ENCODE data around the gene XPA. TPM values are rescaled to one million over a fixed set of nuclear protein-coding genes. Genes with fewer than 3 reads are reported as not detected.

Gene XPA
- total RNA-seq, 4 donors from 2014 or later: 16.6 to 27.8 (median 20.0) TPM

DNA sequence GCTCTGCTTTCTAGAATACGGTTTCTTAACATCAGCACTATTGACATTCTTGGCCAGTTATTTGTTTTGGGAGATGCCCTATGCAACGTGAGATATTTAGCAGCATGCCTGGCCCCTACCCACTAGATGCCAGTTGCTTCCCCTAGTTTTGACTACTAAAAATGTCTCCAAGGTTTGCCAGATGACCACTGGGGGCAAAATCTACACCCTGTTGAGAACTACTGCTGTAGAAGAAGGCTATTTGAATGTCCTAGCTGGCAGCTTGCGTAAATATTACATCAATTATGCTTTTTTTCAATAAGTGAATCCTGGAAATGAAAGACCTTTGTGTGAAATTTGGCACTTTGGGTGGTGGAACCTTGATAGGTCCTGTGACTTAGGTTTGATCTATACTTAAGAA, 58.5 kb downstream of the XPA start:
- Histone ChIP-seq H3K9me3 (no peaks in the 10 kb centered on the region), H3K27me3 (no peaks in the 10 kb centered on the region), H3K4me3 (no peak overlapping the region), H3K36me3 (peaks cover 0 to 20% (median 0%) of the 10 kb centered on the region in 3 donors), H3K4me1 (peaks cover 4 to 50% (median 26%) of the 10 kb centered on the region in 4 donors), H3K27ac (no peak overlapping the region)
- TF ChIP-seq, protein P1, sequence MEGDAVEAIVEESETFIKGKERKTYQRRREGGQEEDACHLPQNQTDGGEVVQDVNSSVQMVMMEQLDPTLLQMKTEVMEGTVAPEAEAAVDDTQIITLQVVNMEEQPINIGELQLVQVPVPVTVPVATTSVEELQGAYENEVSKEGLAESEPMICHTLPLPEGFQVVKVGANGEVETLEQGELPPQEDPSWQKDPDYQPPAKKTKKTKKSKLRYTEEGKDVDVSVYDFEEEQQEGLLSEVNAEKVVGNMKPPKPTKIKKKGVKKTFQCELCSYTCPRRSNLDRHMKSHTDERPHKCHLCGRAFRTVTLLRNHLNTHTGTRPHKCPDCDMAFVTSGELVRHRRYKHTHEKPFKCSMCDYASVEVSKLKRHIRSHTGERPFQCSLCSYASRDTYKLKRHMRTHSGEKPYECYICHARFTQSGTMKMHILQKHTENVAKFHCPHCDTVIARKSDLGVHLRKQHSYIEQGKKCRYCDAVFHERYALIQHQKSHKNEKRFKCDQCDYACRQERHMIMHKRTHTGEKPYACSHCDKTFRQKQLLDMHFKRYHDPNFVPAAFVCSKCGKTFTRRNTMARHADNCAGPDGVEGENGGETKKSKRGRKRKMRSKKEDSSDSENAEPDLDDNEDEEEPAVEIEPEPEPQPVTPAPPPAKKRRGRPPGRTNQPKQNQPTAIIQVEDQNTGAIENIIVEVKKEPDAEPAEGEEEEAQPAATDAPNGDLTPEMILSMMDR (IDR thresholded peaks at IDR 0.05): no peak
- TF ChIP-seq EP300 (IDR thresholded peaks at IDR 0.05) (no peak), POLR2A (IDR thresholded peaks at IDR 0.05) (no peak)
- no peak for DNase-seq (ENCODE audit: low spot score in 2 of 2)
- 62% methylated on average over 3 of the region's 3 CpGs for WGBS, 2 donors

DNA sequence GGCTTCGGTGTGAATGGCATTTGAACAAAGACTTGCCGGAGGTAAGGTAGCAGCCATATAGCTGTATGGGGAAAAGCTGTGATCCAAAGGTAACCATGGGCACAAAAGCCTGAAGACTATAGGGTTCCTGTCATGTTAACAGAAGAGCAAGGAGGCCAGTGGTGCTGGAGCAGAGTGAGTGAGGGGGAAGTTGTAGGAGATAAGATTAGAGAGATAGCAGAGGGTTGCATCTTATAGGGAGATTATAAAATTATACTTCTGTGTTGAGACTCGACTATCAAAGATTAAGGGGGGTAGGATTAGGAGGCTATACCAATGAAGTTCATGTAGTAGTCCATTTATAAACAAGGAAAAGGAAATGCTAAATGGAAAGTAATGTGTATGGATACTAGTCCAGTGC, 60.2 kb downstream of the XPA start:
- Histone ChIP-seq H3K27me3 (no peaks in the 10 kb centered on the region), H3K4me1 (peaks cover 4 to 54% (median 29%) of the 10 kb centered on the region in 4 donors), H3K4me3 (no peak overlapping the region), H3K36me3 (peaks cover 0 to 5% (median 0%) of the 10 kb centered on the region in 3 donors), H3K27ac (no peak overlapping the region), H3K9me3 (no peaks in the 10 kb centered on the region)
- WGBS, 2 donors: 86 to 88% methylated on average over 3 of the region's 3 CpGs
- TF ChIP-seq EP300 (IDR thresholded peaks at IDR 0.05) (no peak), POLR2A (IDR thresholded peaks at IDR 0.05) (no peak)
- TF ChIP-seq, protein P1 (IDR thresholded peaks at IDR 0.05): no peak
- no peak for DNase-seq (ENCODE audit: low spot score in 2 of 2)

DNA sequence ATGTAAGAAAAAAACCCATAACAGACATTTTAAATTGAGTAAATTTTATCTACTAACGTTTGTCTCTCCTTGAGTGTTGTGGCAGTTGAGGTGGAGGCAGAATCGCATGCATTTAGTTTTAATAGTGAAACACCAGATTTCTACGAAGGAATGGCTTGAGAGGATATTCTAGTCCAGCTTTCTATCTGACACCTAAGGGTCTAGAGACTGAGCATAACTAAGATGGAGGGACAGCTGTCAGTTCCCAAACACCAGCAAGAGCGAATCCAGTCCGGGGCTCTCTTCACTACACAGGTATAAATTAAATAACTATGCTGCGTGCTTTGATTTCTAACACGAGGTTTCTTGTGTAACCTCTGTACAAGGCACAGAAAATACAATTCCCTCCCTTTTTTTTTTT, 62.1 kb downstream of the XPA start:
- TF ChIP-seq, protein P1 (IDR thresholded peaks at IDR 0.05): no peak
- TF ChIP-seq EP300 (IDR thresholded peaks at IDR 0.05) (no peak), POLR2A (IDR thresholded peaks at IDR 0.05) (no peak)
- Histone ChIP-seq H3K27ac (peak overlapping the region in 1 of 4 donors; percentile 100), H3K4me1 (peaks cover 4 to 69% (median 36%) of the 10 kb centered on the region in 4 donors), H3K9me3 (no peaks in the 10 kb centered on the region), H3K4me3 (peak overlapping the region in 3 of 4 donors; percentile 14 to 96 (median 77)), H3K27me3 (no peaks in the 10 kb centered on the region), H3K36me3 (no peaks in the 10 kb centered on the region)
- 73 to 75% methylated on average over 7 of the region's 7 CpGs for WGBS, 2 donors
- DNase-seq (ENCODE audit: low spot score in 2 of 2): no peak

- H3K36me3 ChIP-seq: no peaks in the 10 kb centered on the region
- H3K27me3 ChIP-seq: no peaks in the 10 kb centered on the region
- no peak for DNase-seq (ENCODE audit: low spot score in 2 of 2)
- H3K4me1 ChIP-seq: peaks cover 4 to 75% (median 36%) of the 10 kb centered on the region in 4 donors
- peak overlapping the region; percentile 77 to 96 (median 90) for H3K4me3 ChIP-seq
- H3K9me3 ChIP-seq: no peaks in the 10 kb centered on the region
- TF ChIP-seq, protein P1 (IDR thresholded peaks at IDR 0.05): no peak
- TF ChIP-seq EP300 (IDR thresholded peaks at IDR 0.05) (no peak), POLR2A (IDR thresholded peaks at IDR 0.05) (no peak)
- 0 to 1% methylated on average over 26 to 42 of the region's 43 CpGs for WGBS, 2 donors
- peak overlapping the region; percentile 96 to 100 (median 97) for H3K27ac ChIP-seq
Measured at GRCh38 chr9:97633859-97634490, 63.2 kb downstream of the XPA start.

- H3K4me3 ChIP-seq: peak within 1 kb of the TSS; percentile 77 to 96 (median 90)
- TF ChIP-seq, protein P1 (IDR thresholded peaks at IDR 0.05): peak in 2 of 5 experiments; percentile 33 to 34
- TF ChIP-seq POLR2A (IDR thresholded peaks at IDR 0.05) (peak; percentile 38 to 78), EP300 (IDR thresholded peaks at IDR 0.05) (peak; percentile 87 to 88)
- peaks cover 4 to 76% (median 36%) of the 10 kb centered on the region in 4 donors for H3K4me1 ChIP-seq
- WGBS, 2 donors: 0 to 1% methylated on average over 74 to 83 of the region's 83 CpGs
- no peaks in the 10 kb centered on the region for H3K27me3 ChIP-seq
- peak; percentile 92 to 94 for DNase-seq (ENCODE audit: low spot score in 2 of 2)
- H3K9me3 ChIP-seq: no peaks in the 10 kb centered on the region
- H3K36me3 ChIP-seq: no peaks in the 10 kb centered on the region
- peak within 1 kb of the TSS; percentile 96 to 100 (median 97) for H3K27ac ChIP-seq
Measured at GRCh38 chr9:97632985-97633858, 63.9 kb downstream of the XPA start, which contains the start of the genes NCBP1 and TSTD2. Gene NCBP1, plus strand, starts transcription at chr9:97633821. Its CDS starts 61 bp downstream, at chr9:97633882. Gene TSTD2, minus strand, starts transcription at chr9:97633368. Its CDS starts 5,806 bp downstream, at chr9:97627562.
